IgD-negative memory B cell (primary cell): Measurements from ENCODE around the gene CHKB. TPM values are rescaled to one million over a fixed set of nuclear protein-coding genes. Genes with fewer than 3 reads are reported as not detected.
"Not testable (repeated sequence)": the region's sequence is repeated elsewhere in the genome, so short reads cannot be mapped to it uniquely, and the experiment has no call there.

Experiments
- H3K27ac Mint-ChIP-seq, 3 donors: one replicate each; pipeline ENCODE4 v1.8.0; 2020 to 2022; ENCODE audit warnings: mild to moderate bottlenecking in 3 of 3, mixed read lengths in 3 of 3, moderate library complexity in 1 of 3
- H3K27me3 Mint-ChIP-seq: one replicate; pipeline ENCODE4 v1.8.0; 2021; ENCODE audit warnings: mixed read lengths
- H3K36me3 Mint-ChIP-seq: one replicate; pipeline ENCODE4 v1.8.0; 2020; ENCODE audit warnings: mild to moderate bottlenecking, mixed read lengths
- H3K4me1 Mint-ChIP-seq, 3 donors: one replicate each; pipeline ENCODE4 v1.8.0; 2020 to 2022; ENCODE audit warnings: mixed read lengths in 3 of 3, mild to moderate bottlenecking in 1 of 3
- H3K4me3 Mint-ChIP-seq, 4 donors: one replicate each; pipeline ENCODE4 v1.8.0; 2020 to 2022; ENCODE audit warnings: mild to moderate bottlenecking in 4 of 4, mixed read lengths in 4 of 4, moderate library complexity in 3 of 4
- H3K9me3 Mint-ChIP-seq, 3 donors: one replicate each; pipeline ENCODE4 v1.8.0; 2020 to 2021; ENCODE audit warnings: mixed read lengths in 3 of 3, mild to moderate bottlenecking in 1 of 3
- polyA plus RNA-seq: library from polyadenylated mRNA; unstranded; fragments of 300-500 nt; fragmentation: Illumina TruSeq; gene quantifications from one replicate; pipeline ENCODE4 v1.2.3, GENCODE V29; 2021

CHKB gene
- polyA plus RNA-seq, 1 donor from 2014 or later = 38.6 TPM

- H3K9me3 Mint-ChIP-seq = no peaks in the 10 kb centered on the region
- H3K27me3 Mint-ChIP-seq = no peaks in the 10 kb centered on the region
- H3K4me3 Mint-ChIP-seq = peak overlapping the region; percentile 81 to 95 (median 94)
- peaks cover 17 to 24% (median 18%) of the 10 kb centered on the region in 3 donors for H3K4me1 Mint-ChIP-seq
- H3K36me3 Mint-ChIP-seq = no peaks in the 10 kb centered on the region
- H3K27ac Mint-ChIP-seq = peak overlapping the region; percentile 92 to 98 (median 97)
Measured at GRCh38 chr22:50621356-50621880, 38.8 kb upstream of the CHKB start.

- Mint-ChIP-seq H3K27ac (peak overlapping the region; percentile 92 to 98 (median 97)), H3K36me3 (no peaks in the 10 kb centered on the region), H3K4me1 (peaks cover 17 to 24% (median 18%) of the 10 kb centered on the region in 3 donors), H3K27me3 (no peaks in the 10 kb centered on the region), H3K4me3 (peak overlapping the region; percentile 81 to 95 (median 94)), H3K9me3 (no peaks in the 10 kb centered on the region)
Measured at GRCh38 chr22:50620593-50621355, 38.1 kb upstream of the CHKB start.

- H3K4me1 Mint-ChIP-seq, H3K9me3 Mint-ChIP-seq, H3K4me3 Mint-ChIP-seq, H3K36me3 Mint-ChIP-seq, H3K27ac Mint-ChIP-seq: not testable (repeated sequence)
- H3K27me3 Mint-ChIP-seq = peaks cover 14% of the 10 kb centered on the region
Measured at GRCh38 chr22:50614296-50614695, 31.6 kb upstream of the CHKB start.

- no peak overlapping the region for H3K27ac Mint-ChIP-seq
- H3K4me3 Mint-ChIP-seq = no peak overlapping the region
- peaks cover 1% of the 10 kb centered on the region for H3K36me3 Mint-ChIP-seq
- H3K27me3 Mint-ChIP-seq = peaks cover 18% of the 10 kb centered on the region
- H3K4me1 Mint-ChIP-seq = peaks cover 0 to 5% (median 1%) of the 10 kb centered on the region in 3 donors
- H3K9me3 Mint-ChIP-seq = peaks cover 0 to 2% (median 0%) of the 10 kb centered on the region in 3 donors
Measured at GRCh38 chr22:50613291-50613981, 30.8 kb upstream of the CHKB start.

- Mint-ChIP-seq H3K9me3 (peaks cover 0 to 2% (median 0%) of the 10 kb centered on the region in 3 donors), H3K27ac (peak overlapping the region in 1 of 3 donors; percentile 11), H3K4me3 (no peak overlapping the region), H3K27me3 (peaks cover 21% of the 10 kb centered on the region), H3K36me3 (peaks cover 1% of the 10 kb centered on the region), H3K4me1 (peaks cover 0 to 5% (median 1%) of the 10 kb centered on the region in 3 donors)
Measured at GRCh38 chr22:50612528-50613221, 30.0 kb upstream of the CHKB start.

- H3K27me3 Mint-ChIP-seq = peaks cover 26% of the 10 kb centered on the region
- H3K4me3 Mint-ChIP-seq = no peak overlapping the region
- peaks cover 1% of the 10 kb centered on the region for H3K36me3 Mint-ChIP-seq
- peak overlapping the region in 1 of 3 donors; percentile 11 for H3K27ac Mint-ChIP-seq
- H3K4me1 Mint-ChIP-seq = peaks cover 1 to 5% (median 2%) of the 10 kb centered on the region in 3 donors
- H3K9me3 Mint-ChIP-seq = peaks cover 0 to 2% (median 0%) of the 10 kb centered on the region in 3 donors
Measured at GRCh38 chr22:50612168-50612527, 29.5 kb upstream of the CHKB start.

GRCh38 chr22:50611341-50612060, 28.9 kb upstream of the CHKB start:
- peaks cover 1% of the 10 kb centered on the region for H3K36me3 Mint-ChIP-seq

GRCh38 chr22:50610581-50610980, 27.9 kb upstream of the CHKB start:
- Mint-ChIP-seq H3K4me1 (peaks cover 1 to 5% (median 2%) of the 10 kb centered on the region in 3 donors), H3K9me3 (peaks cover 0 to 2% (median 0%) of the 10 kb centered on the region in 3 donors), H3K27me3 (peaks cover 34% of the 10 kb centered on the region), H3K36me3 (peaks cover 1% of the 10 kb centered on the region), H3K27ac (no peak overlapping the region), H3K4me3 (no peak overlapping the region)

More at GRCh38 chr22:50611341-50612060, 28.9 kb upstream of the CHKB start:
- peaks cover 0 to 2% (median 0%) of the 10 kb centered on the region in 3 donors for H3K9me3 Mint-ChIP-seq
- no peak overlapping the region for H3K27ac Mint-ChIP-seq
- peaks cover 27% of the 10 kb centered on the region for H3K27me3 Mint-ChIP-seq
- no peak overlapping the region for H3K4me3 Mint-ChIP-seq
- peaks cover 1 to 5% (median 2%) of the 10 kb centered on the region in 3 donors for H3K4me1 Mint-ChIP-seq

GRCh38 chr22:50610041-50610451, 27.4 kb upstream of the CHKB start:
- peaks cover 1 to 5% (median 2%) of the 10 kb centered on the region in 3 donors for H3K4me1 Mint-ChIP-seq
- H3K4me3 Mint-ChIP-seq = no peak overlapping the region
- peaks cover 1% of the 10 kb centered on the region for H3K36me3 Mint-ChIP-seq
- peaks cover 38% of the 10 kb centered on the region for H3K27me3 Mint-ChIP-seq
- H3K9me3 Mint-ChIP-seq = peaks cover 0 to 2% (median 0%) of the 10 kb centered on the region in 3 donors
- no peak overlapping the region for H3K27ac Mint-ChIP-seq

- H3K27ac Mint-ChIP-seq = no peak overlapping the region
- H3K4me3 Mint-ChIP-seq = no peak overlapping the region
- H3K27me3 Mint-ChIP-seq = peaks cover 41% of the 10 kb centered on the region
- H3K4me1 Mint-ChIP-seq = peaks cover 1 to 5% (median 2%) of the 10 kb centered on the region in 3 donors
- H3K36me3 Mint-ChIP-seq = peaks cover 1% of the 10 kb centered on the region
- peaks cover 0 to 2% (median 0%) of the 10 kb centered on the region in 3 donors for H3K9me3 Mint-ChIP-seq
Measured at GRCh38 chr22:50609599-50609998, 26.9 kb upstream of the CHKB start.

- Mint-ChIP-seq H3K36me3 (no peaks in the 10 kb centered on the region), H3K4me1 (peaks cover 1 to 5% (median 2%) of the 10 kb centered on the region in 3 donors), H3K9me3 (peaks cover 0 to 2% (median 0%) of the 10 kb centered on the region in 3 donors), H3K4me3 (no peak overlapping the region), H3K27ac (no peak overlapping the region), H3K27me3 (peaks cover 41% of the 10 kb centered on the region)
Measured at GRCh38 chr22:50608996-50609395, 26.3 kb upstream of the CHKB start.

GRCh38 chr22:50608058-50608840, 25.6 kb upstream of the CHKB start:
- peaks cover 43% of the 10 kb centered on the region for H3K27me3 Mint-ChIP-seq
- not testable (repeated sequence) for H3K4me1 Mint-ChIP-seq, H3K27ac Mint-ChIP-seq, H3K36me3 Mint-ChIP-seq, H3K9me3 Mint-ChIP-seq, H3K4me3 Mint-ChIP-seq

- H3K27me3 Mint-ChIP-seq = peaks cover 45% of the 10 kb centered on the region
- peaks cover 0 to 2% (median 0%) of the 10 kb centered on the region in 3 donors for H3K9me3 Mint-ChIP-seq
- peaks cover 1 to 5% (median 2%) of the 10 kb centered on the region in 3 donors for H3K4me1 Mint-ChIP-seq
- H3K4me3 Mint-ChIP-seq = peak overlapping the region in 1 of 4 donors; percentile 40
- H3K36me3 Mint-ChIP-seq = no peaks in the 10 kb centered on the region
- H3K27ac Mint-ChIP-seq = no peak overlapping the region
Measured at GRCh38 chr22:50607659-50608020, 25.0 kb upstream of the CHKB start.
